ELR (cell line): ENCODE data around the gene SNX33.
A peak's percentile ranks its signal among the peaks of the same experiment; 100 is the strongest.
"Not testable (repeated sequence)": the region's sequence is repeated elsewhere in the genome, so short reads cannot be mapped to it uniquely, and the experiment has no call there.

Source experiments
- DNase-seq: peaks from one replicate; pipeline ENCODE4 v3.0.0-alpha.2; 2015; ENCODE audit warnings: low read depth

Gene SNX33

GRCh38 chr15:75647370-75648155, at the start of gene SNX33:
TSS of gene SNX33 (plus strand) at chr15:75647912. CDS start at chr15:75649103, 1,191 bp downstream.
- DNase-seq, result peak; percentile 79

GRCh38 chr15:75598361-75598760, 49.4 kb upstream of the SNX33 start:
- no peak for DNase-seq

- DNase-seq, result no peak
These were observed 48.3 kb upstream of the SNX33 start for GRCh38 chr15:75599401-75599800.

- DNase-seq, result no peak
These were observed 41.7 kb upstream of the SNX33 start for GRCh38 chr15:75606026-75606425.

GRCh38 chr15:75606711-75607699, 40.7 kb upstream of the SNX33 start:
- peak; percentile 20 for DNase-seq

GRCh38 chr15:75616766-75617165, 30.9 kb upstream of the SNX33 start:
- no peak for DNase-seq

- peak; percentile 44 for DNase-seq
These were observed 27.5 kb upstream of the SNX33 start for GRCh38 chr15:75620058-75620820.

GRCh38 chr15:75620841-75621391, 26.8 kb upstream of the SNX33 start:
- peak; percentile 88 for DNase-seq

GRCh38 chr15:75622505-75622904, 25.2 kb upstream of the SNX33 start:
- no peak for DNase-seq

GRCh38 chr15:75625542-75626347, 22.0 kb upstream of the SNX33 start, which contains the start of gene SNUPN:
TSS of gene SNUPN (minus strand) at chr15:75625725. CDS start at chr15:75621051, 4,674 bp downstream.
- peak; percentile 92 for DNase-seq

- DNase-seq, result no peak
These were observed 15.8 kb upstream of the SNX33 start for GRCh38 chr15:75631935-75632334.

GRCh38 chr15:75633922-75634321, 13.8 kb upstream of the SNX33 start:
- DNase-seq, result not testable (repeated sequence)

GRCh38 chr15:75636026-75636425, 11.7 kb upstream of the SNX33 start:
- no peak for DNase-seq

GRCh38 chr15:75637245-75638009, 10.3 kb upstream of the SNX33 start:
- DNase-seq, result no peak

- DNase-seq, result peak; percentile 32
These were observed 8.5 kb upstream of the SNX33 start for GRCh38 chr15:75639191-75639708.

- DNase-seq, result peak; percentile 98
These were observed 7.8 kb upstream of the SNX33 start, which contains the start of gene IMP3 for GRCh38 chr15:75639709-75640482. TSS of gene IMP3 (minus strand) at chr15:75640224. CDS start at chr15:75640168, 56 bp downstream.

- DNase-seq, result peak; percentile 64
These were observed 7.1 kb upstream of the SNX33 start for GRCh38 chr15:75640483-75641178.

GRCh38 chr15:75641179-75641503, 6.6 kb upstream of the SNX33 start:
- DNase-seq, result no peak
